Activated CD4-positive, alpha-beta T cell treated with anti-CD3 and anti-CD28 coated beads, Interleukin-2, amount 50 U/mL, for 1 hour (primary cell): Measurements from ENCODE around the gene PRKX.
"Not testable (repeated sequence)": the region's sequence is repeated elsewhere in the genome, so short reads cannot be mapped to it uniquely, and the experiment has no call there.

ENCODE experiments used
- DNase-seq: peaks from one replicate; pipeline ENCODE4 v3.0.0-alpha.2; 2020

The PRKX gene

DNA sequence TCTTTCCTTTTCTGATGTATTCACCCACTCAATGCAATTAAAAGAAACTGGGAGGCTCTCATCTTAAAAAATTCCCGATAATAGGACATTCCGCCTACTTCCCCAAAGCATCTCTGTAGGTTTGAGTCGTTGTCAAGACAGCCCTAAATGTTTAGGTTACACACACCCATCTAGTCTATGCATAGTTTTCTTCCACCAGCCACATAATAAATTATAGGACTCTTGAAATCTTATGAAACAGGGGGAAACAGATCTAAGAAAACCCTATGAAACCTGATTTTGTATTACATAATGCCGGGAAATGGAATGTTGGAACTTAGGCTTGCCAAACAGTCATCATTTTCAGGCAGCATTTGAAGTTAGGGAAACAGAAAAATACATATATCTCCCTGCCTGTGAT is 150.0 kb downstream of the PRKX start:
- DNase-seq = no peak

DNA sequence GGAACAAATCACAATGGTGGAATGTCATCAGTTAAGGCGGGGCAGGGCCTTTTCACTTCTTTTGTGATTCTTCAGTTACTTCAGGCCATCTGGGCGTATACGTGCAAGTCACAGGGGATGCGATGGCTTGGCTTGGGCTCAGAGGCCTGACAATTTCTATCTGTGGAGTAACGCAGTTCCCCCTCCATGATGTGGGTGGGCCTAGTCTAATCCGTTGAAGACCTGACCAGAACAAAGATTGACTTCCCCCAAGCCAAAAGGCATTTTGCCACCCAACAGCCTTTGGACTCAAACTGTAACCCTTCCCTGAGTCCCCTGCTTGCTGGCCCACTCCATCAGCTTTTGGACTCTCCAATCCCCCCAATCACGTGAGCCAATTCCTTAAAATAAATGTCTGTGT is 153.4 kb downstream of the PRKX start:
- DNase-seq = not testable (repeated sequence)
